ENCODE measurements around the gene ABCF1. TPM values are rescaled to one million over a fixed set of nuclear protein-coding genes. Genes with fewer than 3 reads are reported as not detected.

Gene ABCF1
- total and polyA plus RNA-seq, 12 donors: 32.6 to 49.1 (median 41.9) TPM

DNA sequence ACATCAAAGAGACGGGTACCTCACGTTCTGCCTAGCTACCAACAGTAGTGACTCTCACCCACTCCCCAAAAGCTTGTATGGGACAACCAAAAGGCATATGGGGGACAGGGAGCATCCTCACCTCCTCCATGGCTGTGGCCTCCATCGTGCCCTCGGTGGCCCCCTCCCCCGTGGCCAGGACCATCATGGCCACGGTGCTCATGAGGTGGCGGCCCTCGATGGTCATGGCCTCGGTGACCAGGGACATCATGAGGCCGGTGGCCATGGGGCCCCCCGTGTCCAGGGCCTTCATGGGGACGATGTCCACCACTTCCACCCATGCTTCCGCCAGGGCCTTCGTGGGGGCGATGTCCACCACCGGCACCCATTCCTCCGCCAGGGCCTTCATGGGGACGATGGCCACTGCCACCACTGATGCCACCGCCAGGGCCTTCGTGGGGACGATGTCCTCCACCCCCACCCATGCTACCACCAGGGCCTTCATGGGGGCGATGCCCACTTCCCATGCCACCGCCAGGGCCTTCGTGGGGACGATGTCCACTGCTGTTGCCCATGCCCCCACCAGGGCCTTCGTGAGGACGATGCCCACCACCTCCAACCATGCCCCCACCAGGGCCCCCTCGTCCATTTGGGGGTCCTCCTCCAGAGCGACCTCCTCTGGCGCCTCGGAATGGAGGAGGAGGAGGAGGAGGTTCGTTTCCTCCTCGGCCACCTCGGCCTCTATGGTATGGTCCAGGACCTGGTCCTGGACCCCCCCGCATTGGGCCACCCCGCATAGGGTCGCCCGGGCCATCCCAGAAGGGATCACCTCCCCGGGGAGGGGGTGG is 30.8 kb downstream of the ABCF1 start:
- peaks cover 23 to 76% (median 64%) of the 10 kb centered on the region in 9 donors for H3K36me3 ChIP-seq
- no peaks in the 10 kb centered on the region for H3K27me3 ChIP-seq
- H3K4me3 ChIP-seq: no peak overlapping the region
- H3K27ac ChIP-seq: no peak overlapping the region
- DNase-seq: no peak
- intact Hi-C loops (cut with DNase I): loop anchor here in 3 of 10 donors (5.0 to 10.0 kb wide), 3 partner anchors 57 to 117 kb away; partner anchors contain the start of gene HLA-E (in 1 of the 3)
- no peak for TF ChIP-seq CTCF (IDR thresholded peaks at IDR 0.05)
- H3K9me3 ChIP-seq: no peaks in the 10 kb centered on the region
- 94 to 95% methylated on average over 39 of the region's 39 CpGs for WGBS, 2 donors
- peaks cover 0 to 15% (median 0%) of the 10 kb centered on the region in 9 donors for H3K4me1 ChIP-seq
- peak in 6 of 8 donors; percentile 8 to 25 (median 14) for ATAC-seq

GRCh38 chr6:30603961-30604360 is 32.7 kb downstream of the ABCF1 start:
- no peak for TF ChIP-seq CTCF (IDR thresholded peaks at IDR 0.05)
- no peak for DNase-seq
- Histone ChIP-seq H3K36me3 (peaks cover 23 to 95% (median 82%) of the 10 kb centered on the region in 9 donors), H3K27ac (no peak overlapping the region), H3K4me3 (no peak overlapping the region), H3K9me3 (no peaks in the 10 kb centered on the region), H3K4me1 (peaks cover 0 to 16% (median 0%) of the 10 kb centered on the region in 9 donors), H3K27me3 (no peaks in the 10 kb centered on the region)
- ATAC-seq: no peak
- intact Hi-C loops (cut with DNase I): loop anchor here in 3 of 10 donors (5.0 to 10.0 kb wide), 3 partner anchors 59 to 119 kb away; partner anchors contain the start of gene HLA-E (in 1 of the 3)
- WGBS, 2 donors: 95 to 96% methylated on average over 13 of the region's 13 CpGs

- Histone ChIP-seq H3K4me1 (peaks cover 6 to 60% (median 54%) of the 10 kb centered on the region in 9 donors), H3K27ac (peak overlapping the region in 3 of 10 donors; percentile 5 to 38 (median 21)), H3K27me3 (no peaks in the 10 kb centered on the region), H3K4me3 (no peak overlapping the region), H3K36me3 (peaks cover 2 to 70% (median 42%) of the 10 kb centered on the region in 9 donors), H3K9me3 (no peaks in the 10 kb centered on the region)
- ATAC-seq (no peak), DNase-seq (no peak)
- intact Hi-C loops (cut with DNase I): no loop called here
- WGBS, 2 donors: 78 to 82% methylated on average over 4 of the region's 4 CpGs
- TF ChIP-seq CTCF (IDR thresholded peaks at IDR 0.05): no peak
Measured at GRCh38 chr6:30610065-30610464, 38.8 kb downstream of the ABCF1 start.

GRCh38 chr6:30611150-30611855 is 40.1 kb downstream of the ABCF1 start:
- peaks cover 3 to 66% (median 35%) of the 10 kb centered on the region in 9 donors for H3K36me3 ChIP-seq
- ATAC-seq (no peak), DNase-seq (no peak)
- no peak for TF ChIP-seq CTCF (IDR thresholded peaks at IDR 0.05)
- no peak overlapping the region for H3K4me3 ChIP-seq
- H3K4me1 ChIP-seq: peaks cover 6 to 60% (median 54%) of the 10 kb centered on the region in 9 donors
- no peaks in the 10 kb centered on the region for H3K9me3 ChIP-seq
- intact Hi-C loops (cut with DNase I): no loop called here
- no peaks in the 10 kb centered on the region for H3K27me3 ChIP-seq
- peak overlapping the region in 2 of 10 donors; percentile 17 to 86 for H3K27ac ChIP-seq
- 79 to 83% methylated on average over 9 of the region's 9 CpGs for WGBS, 2 donors
